Measurements from ENCODE around the gene RNASEH1.

- TF ChIP-seq, protein P1, sequence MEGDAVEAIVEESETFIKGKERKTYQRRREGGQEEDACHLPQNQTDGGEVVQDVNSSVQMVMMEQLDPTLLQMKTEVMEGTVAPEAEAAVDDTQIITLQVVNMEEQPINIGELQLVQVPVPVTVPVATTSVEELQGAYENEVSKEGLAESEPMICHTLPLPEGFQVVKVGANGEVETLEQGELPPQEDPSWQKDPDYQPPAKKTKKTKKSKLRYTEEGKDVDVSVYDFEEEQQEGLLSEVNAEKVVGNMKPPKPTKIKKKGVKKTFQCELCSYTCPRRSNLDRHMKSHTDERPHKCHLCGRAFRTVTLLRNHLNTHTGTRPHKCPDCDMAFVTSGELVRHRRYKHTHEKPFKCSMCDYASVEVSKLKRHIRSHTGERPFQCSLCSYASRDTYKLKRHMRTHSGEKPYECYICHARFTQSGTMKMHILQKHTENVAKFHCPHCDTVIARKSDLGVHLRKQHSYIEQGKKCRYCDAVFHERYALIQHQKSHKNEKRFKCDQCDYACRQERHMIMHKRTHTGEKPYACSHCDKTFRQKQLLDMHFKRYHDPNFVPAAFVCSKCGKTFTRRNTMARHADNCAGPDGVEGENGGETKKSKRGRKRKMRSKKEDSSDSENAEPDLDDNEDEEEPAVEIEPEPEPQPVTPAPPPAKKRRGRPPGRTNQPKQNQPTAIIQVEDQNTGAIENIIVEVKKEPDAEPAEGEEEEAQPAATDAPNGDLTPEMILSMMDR (conservative IDR thresholded peaks at IDR 0.05; ENCODE audit: low read length), result peak; percentile 19; the same call in 1 of the 2 replicates
- TF ChIP-seq EZH2phosphoT487 (IDR thresholded peaks at IDR 0.05; ENCODE audit: borderline replicate concordance), result no peak
Observed at GRCh38 chr2:3572620-3573019, 14.5 kb upstream of the RNASEH1 start.

All from Loucy (cell line).